Glutamatergic neuron (in vitro differentiated cells): Measurements from ENCODE around the gene RSRC1. TPM values are rescaled to one million over a fixed set of nuclear protein-coding genes. Genes with fewer than 3 reads are reported as not detected.
"Not testable (repeated sequence)": the region's sequence is repeated elsewhere in the genome, so short reads cannot be mapped to it uniquely, and the experiment has no call there.

ENCODE experiments used
- DNase-seq: peaks from one replicate; pipeline ENCODE4 v3.0.0; 2022
- H3K27ac Mint-ChIP-seq: one replicate; pipeline ENCODE4 v1.8.0; 2020; ENCODE audit warnings: mild to moderate bottlenecking, mixed read lengths, inconsistent platforms; ENCODE audit not compliant: unreplicated experiment
- H3K27me3 Mint-ChIP-seq: one replicate; pipeline ENCODE4 v1.8.0; 2020; ENCODE audit warnings: mild to moderate bottlenecking, moderate library complexity, mixed read lengths, inconsistent platforms; ENCODE audit not compliant: unreplicated experiment
- H3K36me3 Mint-ChIP-seq: one replicate; pipeline ENCODE4 v1.8.0; 2020; ENCODE audit warnings: mild to moderate bottlenecking, mixed read lengths, inconsistent platforms; ENCODE audit not compliant: unreplicated experiment
- H3K4me1 Mint-ChIP-seq: one replicate; pipeline ENCODE4 v1.8.0; 2020; ENCODE audit warnings: mild to moderate bottlenecking, low read depth, mixed read lengths, inconsistent platforms; ENCODE audit not compliant: unreplicated experiment
- H3K4me3 Mint-ChIP-seq: one replicate; pipeline ENCODE4 v1.8.0; 2020; ENCODE audit warnings: mild to moderate bottlenecking, mixed read lengths, inconsistent platforms; ENCODE audit not compliant: unreplicated experiment
- H3K9me3 Mint-ChIP-seq: one replicate; pipeline ENCODE4 v1.8.0; 2020; ENCODE audit warnings: mild to moderate bottlenecking, moderate library complexity, mixed read lengths, inconsistent platforms; ENCODE audit not compliant: unreplicated experiment
- CTCF ChIP-seq: fragments of 200-600 bp; sonication (generic); IDR thresholded peaks from one replicate; pipeline ENCODE4 v1.5.0; 2021; ENCODE audit not compliant: partially characterized antibody, unreplicated experiment
- total RNA-seq: library from RNA; stranded (reverse); fragmentation: NEBNext Ultra II Directional; extraction: Animal tissue kit (Norgen Biotek cat#: 25700); gene quantifications from one replicate; pipeline ENCODE4 v1.2.1, GENCODE V29; 2021; ENCODE audit not compliant: unreplicated experiment

Gene RSRC1
- total RNA-seq, 1 donor from 2014 or later = 93.9 TPM

GRCh38 chr3:158221426-158221825, 111.5 kb downstream of the RSRC1 start:
- DNase-seq = no peak
- Mint-ChIP-seq H3K9me3 (no peaks in the 10 kb centered on the region), H3K4me3 (no peak overlapping the region), H3K36me3 (no peaks in the 10 kb centered on the region), H3K27me3 (no peaks in the 10 kb centered on the region), H3K27ac (no peak overlapping the region), H3K4me1 (no peaks in the 10 kb centered on the region)
- TF ChIP-seq CTCF = no peak

- DNase-seq = no peak
- Mint-ChIP-seq H3K27me3 (no peaks in the 10 kb centered on the region), H3K4me3 (no peak overlapping the region), H3K9me3 (no peaks in the 10 kb centered on the region), H3K27ac (no peak overlapping the region), H3K4me1 (no peaks in the 10 kb centered on the region), H3K36me3 (no peaks in the 10 kb centered on the region)
- no peak for TF ChIP-seq CTCF
These were observed 116.5 kb downstream of the RSRC1 start for GRCh38 chr3:158226429-158226828.

GRCh38 chr3:158228942-158229341, 119.1 kb downstream of the RSRC1 start:
- H3K4me3 Mint-ChIP-seq, DNase-seq, H3K4me1 Mint-ChIP-seq, H3K9me3 Mint-ChIP-seq, H3K36me3 Mint-ChIP-seq, H3K27ac Mint-ChIP-seq, H3K27me3 Mint-ChIP-seq: not testable (repeated sequence)

- H3K4me1 Mint-ChIP-seq = peaks cover 11% of the 10 kb centered on the region
- H3K27ac Mint-ChIP-seq = peak overlapping the region; percentile 2
- H3K9me3 Mint-ChIP-seq = no peaks in the 10 kb centered on the region
- H3K27me3 Mint-ChIP-seq = no peaks in the 10 kb centered on the region
- H3K4me3 Mint-ChIP-seq = no peak overlapping the region
- no peak for TF ChIP-seq CTCF
- DNase-seq = no peak
- H3K36me3 Mint-ChIP-seq = peaks cover 4% of the 10 kb centered on the region
These were observed 123.9 kb downstream of the RSRC1 start for GRCh38 chr3:158233791-158234190.

- Mint-ChIP-seq H3K9me3 (peaks cover 2% of the 10 kb centered on the region), H3K27ac (no peak overlapping the region), H3K27me3 (peaks cover 3% of the 10 kb centered on the region), H3K36me3 (peaks cover 11% of the 10 kb centered on the region), H3K4me1 (no peaks in the 10 kb centered on the region), H3K4me3 (no peak overlapping the region)
- TF ChIP-seq CTCF = no peak
- DNase-seq = no peak
These were observed 134.4 kb downstream of the RSRC1 start for GRCh38 chr3:158244274-158244673.

- H3K27ac Mint-ChIP-seq = no peak overlapping the region
These were observed 137.4 kb downstream of the RSRC1 start for GRCh38 chr3:158247288-158247687.

More at GRCh38 chr3:158247288-158247687, 137.4 kb downstream of the RSRC1 start:
- H3K4me3 Mint-ChIP-seq = no peak overlapping the region
- H3K36me3 Mint-ChIP-seq = peaks cover 12% of the 10 kb centered on the region
- no peak for DNase-seq
- peaks cover 2% of the 10 kb centered on the region for H3K9me3 Mint-ChIP-seq
- no peaks in the 10 kb centered on the region for H3K4me1 Mint-ChIP-seq
- no peak for TF ChIP-seq CTCF
- H3K27me3 Mint-ChIP-seq = peaks cover 3% of the 10 kb centered on the region
